HG03045 (cell line): ENCODE data around the gene ENAM.
A peak's percentile ranks its signal among the peaks of the same experiment; 100 is the strongest.

ENCODE experiments used
- ATAC-seq: cut with Tn5 transposase; IDR thresholded peaks from one replicate; pipeline ENCODE4 v1.9.1; 2021; ENCODE audit warnings: mild to moderate bottlenecking, moderate library complexity; ENCODE audit not compliant: unreplicated experiment

The ENAM gene, protein sequence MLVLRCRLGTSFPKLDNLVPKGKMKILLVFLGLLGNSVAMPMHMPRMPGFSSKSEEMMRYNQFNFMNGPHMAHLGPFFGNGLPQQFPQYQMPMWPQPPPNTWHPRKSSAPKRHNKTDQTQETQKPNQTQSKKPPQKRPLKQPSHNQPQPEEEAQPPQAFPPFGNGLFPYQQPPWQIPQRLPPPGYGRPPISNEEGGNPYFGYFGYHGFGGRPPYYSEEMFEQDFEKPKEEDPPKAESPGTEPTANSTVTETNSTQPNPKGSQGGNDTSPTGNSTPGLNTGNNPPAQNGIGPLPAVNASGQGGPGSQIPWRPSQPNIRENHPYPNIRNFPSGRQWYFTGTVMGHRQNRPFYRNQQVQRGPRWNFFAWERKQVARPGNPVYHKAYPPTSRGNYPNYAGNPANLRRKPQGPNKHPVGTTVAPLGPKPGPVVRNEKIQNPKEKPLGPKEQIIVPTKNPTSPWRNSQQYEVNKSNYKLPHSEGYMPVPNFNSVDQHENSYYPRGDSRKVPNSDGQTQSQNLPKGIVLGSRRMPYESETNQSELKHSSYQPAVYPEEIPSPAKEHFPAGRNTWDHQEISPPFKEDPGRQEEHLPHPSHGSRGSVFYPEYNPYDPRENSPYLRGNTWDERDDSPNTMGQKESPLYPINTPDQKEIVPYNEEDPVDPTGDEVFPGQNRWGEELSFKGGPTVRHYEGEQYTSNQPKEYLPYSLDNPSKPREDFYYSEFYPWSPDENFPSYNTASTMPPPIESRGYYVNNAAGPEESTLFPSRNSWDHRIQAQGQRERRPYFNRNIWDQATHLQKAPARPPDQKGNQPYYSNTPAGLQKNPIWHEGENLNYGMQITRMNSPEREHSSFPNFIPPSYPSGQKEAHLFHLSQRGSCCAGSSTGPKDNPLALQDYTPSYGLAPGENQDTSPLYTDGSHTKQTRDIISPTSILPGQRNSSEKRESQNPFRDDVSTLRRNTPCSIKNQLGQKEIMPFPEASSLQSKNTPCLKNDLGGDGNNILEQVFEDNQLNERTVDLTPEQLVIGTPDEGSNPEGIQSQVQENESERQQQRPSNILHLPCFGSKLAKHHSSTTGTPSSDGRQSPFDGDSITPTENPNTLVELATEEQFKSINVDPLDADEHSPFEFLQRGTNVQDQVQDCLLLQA

DNA sequence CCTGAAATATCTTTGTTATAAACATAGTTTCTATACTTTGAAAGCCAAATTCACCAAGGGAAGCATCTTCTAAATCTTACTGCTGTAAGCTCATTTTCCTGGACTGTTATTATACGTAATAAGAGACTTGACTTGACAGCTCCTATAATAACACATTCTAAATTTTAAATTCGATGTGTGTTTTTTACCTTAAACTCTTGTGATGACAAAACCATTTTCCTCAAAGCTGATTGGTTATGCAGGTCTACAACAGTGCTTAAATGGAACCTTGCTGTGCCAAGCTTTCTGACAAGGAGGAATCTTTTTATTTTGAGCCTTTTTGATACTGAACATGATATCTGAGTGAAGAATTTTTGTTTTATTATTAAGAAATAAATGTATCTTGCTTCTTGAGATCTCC is at the start of gene ENAM:
Gene ENAM, plus strand, starts transcription at position 301 of the 400 bp plus-strand sequence. CDS start 757 bp downstream, outside the sequence.
- no peak for ATAC-seq

DNA sequence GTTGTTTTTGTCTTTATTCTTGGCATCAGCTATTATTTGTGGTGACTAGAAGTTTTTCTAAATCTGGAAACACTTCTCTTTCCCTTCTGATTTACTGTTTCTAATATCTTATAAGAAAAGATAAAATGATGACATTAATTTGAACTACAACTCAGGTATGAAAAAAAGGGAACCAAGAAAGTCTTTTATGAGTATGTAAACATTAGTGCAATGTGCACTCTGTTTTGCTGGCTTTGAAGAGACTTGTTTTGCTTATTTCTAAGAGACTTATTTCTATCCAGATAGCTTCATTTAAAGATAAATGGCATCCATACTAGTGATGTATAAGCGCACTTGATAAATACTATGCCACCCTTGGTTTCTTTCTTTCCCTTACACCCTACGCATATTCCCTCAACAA is 46.6 kb upstream of the ENAM start:
- no peak for ATAC-seq

DNA sequence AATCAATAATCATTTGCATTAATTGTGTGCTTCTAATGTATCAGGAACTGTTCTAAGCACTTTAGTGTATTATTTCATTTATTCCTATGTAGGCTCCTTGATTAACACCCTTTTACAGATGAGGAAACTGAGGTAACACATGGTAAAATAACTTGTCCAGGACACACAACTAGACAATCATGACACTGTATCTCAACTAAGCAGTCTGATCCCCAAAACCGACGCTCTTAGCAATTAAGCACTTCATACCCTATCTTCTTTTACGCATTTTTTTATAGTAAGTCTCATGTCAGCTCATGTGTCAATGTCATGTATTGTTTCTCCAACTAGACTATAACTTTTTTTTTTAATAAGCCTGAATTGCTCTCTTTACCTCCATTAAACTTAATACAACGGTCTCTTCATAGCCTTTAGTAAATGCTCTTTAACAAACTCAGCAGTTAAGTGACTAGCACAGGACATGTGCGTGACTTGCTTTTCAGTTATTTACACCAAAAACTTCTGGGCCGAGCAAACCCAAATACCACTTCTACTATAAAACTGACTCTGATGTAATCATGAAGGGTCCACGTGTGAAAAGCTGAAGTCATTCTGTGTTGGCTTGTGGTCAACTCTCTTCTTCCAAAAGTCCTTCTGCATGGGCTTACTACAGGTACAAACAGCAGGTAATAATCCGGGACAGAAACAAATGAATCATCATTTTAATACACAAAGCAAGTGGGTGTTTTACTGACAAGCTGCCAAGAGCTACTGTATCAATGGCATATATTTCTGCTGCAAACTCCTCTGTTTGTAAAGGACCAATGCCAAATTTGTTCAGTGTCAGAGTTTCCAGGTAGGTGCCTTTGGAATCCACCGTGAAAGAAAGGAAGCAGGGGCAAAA is 44.4 kb upstream of the ENAM start:
- ATAC-seq, result no peak

DNA sequence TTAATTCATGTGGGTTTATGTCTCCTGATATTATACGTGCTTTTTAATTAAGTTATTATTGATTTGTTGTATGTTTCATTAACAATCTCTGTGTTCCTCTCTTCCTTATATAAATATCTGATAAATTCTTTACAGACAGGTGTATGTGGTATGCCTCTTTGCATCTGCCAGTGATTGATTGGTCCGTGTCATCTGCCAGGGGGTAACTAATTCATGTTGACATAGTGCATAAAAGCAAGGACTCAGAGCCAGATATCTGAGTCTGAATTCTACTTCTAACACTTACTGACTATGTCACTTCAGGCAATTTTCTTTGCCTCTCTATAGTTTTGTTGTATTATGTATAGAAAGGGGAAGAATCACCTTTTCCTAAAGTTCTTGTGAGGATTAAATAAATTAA is 41.7 kb upstream of the ENAM start:
- no peak for ATAC-seq

DNA sequence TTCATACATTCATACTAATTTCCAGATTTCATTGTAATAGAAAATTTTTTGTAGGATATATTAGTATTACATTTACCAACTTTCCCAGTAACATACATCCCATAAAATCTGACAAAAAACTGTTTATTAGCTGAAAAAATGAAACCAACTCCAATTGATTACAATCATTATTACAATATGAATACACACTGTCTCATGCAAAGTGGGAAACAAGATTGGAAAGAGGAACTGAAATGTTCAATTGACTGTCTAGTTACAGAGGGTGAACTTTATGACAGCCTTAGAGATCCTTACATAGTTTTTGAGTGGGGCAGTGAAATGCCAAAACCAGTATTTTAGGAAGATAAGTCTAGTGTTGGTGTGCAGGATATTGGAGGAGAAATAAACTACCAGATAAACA is 38.8 kb upstream of the ENAM start:
- ATAC-seq, result peak; percentile 92

DNA sequence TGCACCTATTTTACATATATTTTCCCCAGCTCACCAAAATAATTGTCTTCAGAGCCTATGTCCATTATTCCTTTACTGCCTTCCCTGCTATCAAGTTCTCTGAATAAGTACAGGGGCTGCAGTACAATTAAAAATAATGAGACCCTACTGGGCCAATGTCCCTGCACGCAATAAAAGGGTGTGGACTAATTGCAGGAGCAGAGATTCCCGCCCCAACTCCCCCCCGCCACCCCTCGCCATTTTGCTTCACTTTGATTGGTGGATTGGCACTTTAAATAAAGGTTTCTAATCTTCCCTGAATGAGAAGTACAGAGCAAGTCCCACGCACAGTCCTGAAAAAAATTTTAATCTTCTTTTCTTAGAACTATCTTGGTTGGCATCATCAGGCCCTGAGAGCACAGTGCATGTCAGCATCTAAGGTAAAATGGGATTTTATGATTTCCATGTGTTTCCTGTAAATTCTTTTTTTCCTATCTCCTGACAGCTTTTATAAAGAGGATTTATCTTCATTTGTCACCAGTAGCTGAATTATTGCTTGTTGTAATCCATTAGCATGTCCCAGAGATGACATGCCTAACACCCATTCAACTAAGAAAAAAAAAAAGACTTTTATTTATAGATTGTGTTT is 36.5 kb upstream of the ENAM start, which contains the start of gene AMBN:
Gene AMBN, plus strand, starts transcription at position 302 of the 628 bp plus-strand sequence. Its CDS starts 103 bp downstream, at position 405.
- ATAC-seq, result no peak

DNA sequence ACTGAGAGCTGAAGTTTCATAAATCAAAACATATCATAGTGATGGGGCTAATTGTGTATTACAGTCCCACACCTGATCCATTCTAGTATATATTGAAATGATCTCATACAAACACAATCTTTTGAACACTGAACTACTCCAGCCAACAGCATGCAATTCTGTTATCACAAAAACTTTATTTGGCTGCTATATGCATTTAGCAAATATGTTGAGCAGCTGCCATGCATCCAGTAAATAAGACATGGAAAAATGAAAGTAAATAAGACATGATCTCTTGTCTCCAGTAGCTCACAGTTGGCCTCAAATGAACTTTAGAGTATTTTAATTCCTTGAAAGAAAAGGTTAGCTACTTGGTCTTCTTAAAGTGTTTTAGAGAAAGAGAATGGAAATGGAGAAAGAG is 34.3 kb upstream of the ENAM start:
- ATAC-seq, result no peak

DNA sequence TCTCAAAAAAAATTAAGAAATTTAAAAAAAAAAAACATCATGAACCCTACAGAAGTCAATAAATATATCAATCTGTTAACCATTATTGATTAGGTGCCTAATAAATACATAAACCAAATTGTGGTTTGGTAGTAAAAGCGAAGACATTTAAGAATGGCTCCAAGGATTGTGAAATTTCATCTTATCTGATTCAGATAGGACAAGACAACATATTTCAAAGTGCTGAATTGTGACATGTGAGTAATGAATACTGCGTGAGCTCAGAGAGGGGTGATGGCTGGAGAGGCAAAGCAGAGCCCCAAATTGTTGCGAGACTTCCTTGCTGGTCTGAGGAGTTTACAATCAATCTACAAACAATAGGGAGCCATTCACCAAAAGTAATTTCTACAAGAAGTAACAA is 28.2 kb upstream of the ENAM start:
- ATAC-seq, result no peak

DNA sequence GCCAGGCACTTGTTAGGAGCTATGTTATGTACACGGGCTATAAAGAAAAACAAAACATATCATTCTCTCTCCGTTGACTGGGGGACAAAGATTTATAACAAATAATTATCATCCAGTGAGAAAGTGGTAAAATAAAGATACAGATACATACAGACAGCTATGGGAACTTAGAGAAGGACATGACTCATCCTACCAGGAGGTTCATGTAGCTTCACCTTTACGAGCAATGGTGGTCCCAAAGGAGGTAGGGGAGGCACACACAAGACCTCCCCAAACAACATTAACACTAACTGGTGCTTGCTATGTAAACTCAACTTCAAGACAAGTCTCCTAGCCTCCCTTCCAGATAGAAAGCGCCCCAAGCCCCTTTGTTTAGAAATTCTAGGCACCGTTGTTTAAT is 27.6 kb upstream of the ENAM start:
- ATAC-seq, result no peak

DNA sequence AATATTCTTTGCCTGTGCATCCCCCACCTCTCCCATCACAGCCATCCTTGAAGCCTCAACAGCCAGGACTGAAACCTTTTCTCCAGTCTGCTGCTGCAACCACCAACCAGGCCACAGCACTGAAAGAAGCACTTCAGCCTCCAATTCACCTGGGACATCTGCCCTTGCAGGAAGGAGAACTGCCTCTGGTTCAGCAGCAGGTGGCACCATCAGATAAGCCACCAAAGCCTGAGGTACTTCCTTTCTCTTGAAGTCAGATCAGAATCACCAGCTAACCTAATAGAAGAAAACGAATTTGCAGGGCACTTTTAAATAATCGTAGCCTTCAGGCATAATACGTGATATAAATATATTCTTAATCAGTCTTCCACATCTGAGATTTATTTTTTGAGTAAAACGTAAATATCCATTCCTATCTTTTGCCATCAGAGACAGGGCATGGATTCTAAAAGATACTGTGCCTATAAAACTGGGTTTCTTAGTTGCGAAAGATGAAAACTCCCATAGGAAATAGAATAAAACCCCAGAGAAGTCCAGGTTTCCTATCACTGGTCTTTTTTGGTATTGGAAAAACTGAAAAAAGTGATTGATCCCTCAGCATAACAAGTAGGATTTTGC is 27.0 kb upstream of the ENAM start:
- peak; percentile 95 for ATAC-seq

DNA sequence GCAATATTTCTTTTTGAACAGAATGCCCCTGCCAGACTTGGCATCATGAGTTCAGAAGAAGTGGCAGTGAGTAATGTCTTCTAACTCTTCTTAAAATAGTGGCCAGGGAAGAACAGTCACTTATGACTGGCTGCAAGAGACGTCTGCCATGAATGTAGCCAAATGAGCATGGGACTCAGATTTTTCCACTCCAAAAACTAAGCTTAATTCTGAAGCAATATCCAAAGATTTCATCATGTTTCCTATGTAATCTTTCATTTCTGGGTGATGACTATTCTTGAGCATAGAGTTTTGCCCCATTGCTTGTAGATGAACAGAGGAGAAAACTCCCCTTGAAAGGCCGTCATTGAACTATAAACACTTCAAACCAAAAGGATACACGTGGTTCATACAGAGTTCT is 24.7 kb upstream of the ENAM start:
- no peak for ATAC-seq

DNA sequence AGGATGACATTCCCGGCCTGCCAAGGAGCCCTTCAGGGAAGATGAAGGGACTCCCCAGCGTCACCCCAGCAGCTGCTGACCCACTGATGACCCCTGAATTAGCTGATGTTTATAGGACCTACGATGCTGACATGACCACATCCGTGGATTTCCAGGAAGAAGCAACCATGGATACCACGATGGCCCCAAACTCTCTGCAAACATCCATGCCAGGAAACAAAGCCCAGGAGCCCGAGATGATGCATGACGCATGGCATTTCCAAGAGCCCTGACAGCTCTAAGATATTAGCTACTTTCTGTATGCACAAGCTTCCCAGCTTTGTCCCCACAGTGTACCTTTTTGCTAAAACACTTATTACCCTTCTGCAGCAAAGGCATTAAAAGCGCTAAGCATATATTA is 22.1 kb upstream of the ENAM start:
- no peak for ATAC-seq

DNA sequence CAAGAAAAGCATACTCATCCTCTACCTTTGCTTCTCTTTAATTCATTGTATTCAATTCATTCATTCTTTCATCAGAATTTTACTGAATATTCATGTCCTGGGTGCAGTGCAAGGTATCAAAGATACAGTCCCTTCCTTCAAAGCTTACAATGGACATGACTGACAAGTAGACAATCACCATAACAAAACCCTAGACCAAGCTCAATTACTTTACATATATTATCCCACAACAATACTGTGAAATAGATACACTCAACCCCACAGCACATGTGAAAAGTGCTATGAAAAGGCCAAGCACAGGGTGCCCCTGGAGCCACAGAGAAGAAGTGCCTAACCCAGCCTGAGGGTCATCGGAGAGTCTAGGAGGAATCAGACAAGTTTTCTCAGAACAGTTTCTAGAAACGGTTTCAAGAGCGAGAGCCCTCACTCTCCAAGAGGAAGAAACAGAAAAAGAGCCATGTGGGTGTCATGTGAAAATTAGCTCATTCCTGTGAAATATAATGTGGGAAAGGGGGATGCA is 21.1 kb upstream of the ENAM start:
- no peak for ATAC-seq

DNA sequence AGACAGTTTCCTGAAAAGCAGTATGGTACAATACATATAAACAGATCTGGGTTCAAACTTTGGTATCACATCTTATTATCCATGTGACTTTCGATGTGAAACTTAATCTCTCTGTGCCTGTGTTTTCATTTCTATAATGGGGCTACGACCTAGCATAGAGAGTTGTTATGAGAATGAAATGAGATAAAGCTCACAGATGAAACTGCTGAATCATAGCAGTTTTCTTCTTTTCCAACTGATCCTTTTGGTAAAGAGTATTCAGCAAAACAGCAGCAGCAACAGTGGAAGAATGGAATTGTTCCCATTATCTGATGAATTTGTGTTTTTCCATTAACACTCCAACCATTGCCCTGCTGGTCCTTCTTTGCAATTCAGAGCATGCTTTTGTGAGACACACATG is 20.2 kb upstream of the ENAM start:
- ATAC-seq, result no peak

DNA sequence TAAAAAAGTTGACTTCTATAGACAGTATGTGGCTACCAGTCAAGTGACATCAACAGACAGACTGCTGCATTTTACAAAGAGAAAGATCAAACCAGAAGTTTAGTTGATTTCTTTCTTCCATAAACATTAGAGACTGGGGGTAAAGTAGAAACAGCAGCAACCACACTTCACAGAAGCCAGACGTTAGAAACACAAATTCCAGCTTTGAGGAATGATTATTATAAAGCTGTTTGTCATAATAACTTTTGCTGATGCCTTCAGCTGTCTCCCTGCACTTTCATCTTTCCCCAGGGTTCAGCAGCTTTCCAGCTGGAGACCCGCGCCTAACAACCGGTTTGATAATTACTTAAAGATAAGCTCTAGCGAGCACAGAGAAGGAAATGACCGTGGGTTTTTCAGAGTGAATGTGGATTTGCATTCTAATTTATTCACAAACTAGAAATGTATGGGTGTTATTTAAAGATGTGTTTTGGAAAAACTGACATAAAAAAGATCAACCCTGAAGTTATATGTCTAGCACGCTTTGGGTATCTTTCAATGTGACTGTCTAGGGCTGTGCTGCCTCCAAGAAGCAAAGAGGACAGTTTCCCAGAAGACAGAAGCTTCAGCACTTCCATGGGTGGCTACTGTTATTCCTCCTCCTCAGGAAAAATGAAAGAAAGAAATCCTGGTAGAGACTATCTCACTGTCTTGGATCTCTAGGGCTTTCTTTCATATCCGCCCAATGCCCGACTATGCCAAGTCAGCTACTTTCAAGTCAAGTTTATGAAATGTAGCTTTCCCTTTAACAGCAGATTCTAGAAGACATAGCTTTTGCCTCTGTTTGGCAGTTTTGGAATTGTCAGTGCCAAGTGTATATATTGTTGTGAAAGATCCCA is 15.0 kb upstream of the ENAM start:
- ATAC-seq, result peak; percentile 52

DNA sequence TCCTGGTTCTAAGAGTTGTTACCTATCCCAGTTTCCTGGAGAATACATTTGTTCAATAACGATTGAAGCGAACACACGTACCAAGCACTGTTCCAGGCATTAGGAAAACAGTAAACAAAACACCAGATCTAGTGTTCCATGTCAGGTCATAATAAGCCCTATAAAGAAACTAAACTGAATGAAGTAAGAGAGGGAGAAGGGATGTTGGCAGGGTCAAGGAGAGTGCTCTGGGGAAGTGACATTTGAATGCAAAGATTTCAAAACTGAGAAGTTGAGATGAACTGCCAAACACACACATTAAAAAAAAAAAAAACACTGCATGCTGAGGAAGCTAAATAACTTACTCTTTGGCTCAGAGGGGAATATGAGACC is 14.4 kb upstream of the ENAM start:
- no peak for ATAC-seq

DNA sequence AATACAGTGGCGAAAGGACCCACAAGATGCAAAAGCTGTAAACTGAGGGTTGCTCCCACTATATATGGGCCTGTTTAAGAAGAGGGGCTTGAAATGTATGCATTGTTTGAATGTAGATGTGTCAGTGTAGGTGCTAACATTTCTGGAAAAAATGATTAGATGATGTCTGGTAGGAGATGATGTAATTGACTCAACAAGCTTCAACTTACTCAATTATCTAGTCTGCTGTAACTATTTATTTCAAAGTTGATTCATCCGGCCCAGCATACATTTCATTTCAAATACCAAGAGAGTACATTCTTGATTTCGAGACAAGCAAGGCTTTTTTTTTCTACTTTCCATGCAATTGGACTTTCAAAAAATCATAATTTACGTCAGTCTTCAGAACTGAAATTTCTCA is 9.3 kb upstream of the ENAM start:
- no peak for ATAC-seq

DNA sequence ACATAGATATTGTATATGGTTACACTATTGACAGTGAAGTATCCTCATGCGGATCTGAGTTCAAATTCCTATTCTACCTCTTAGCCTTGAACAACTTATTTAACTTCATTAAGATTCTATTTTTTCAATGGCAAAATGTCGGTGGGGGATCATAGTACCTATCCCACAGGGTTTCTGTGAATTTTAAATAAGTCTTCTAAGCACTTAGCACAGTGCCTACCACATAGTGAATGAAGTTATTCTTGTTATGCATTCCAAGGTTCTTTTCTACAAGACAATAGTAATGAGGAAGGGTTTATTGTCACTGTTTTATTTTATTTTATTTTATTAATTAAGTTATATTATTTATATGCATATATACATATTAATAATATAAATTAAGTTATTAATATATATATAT is 8.8 kb upstream of the ENAM start:
- no peak for ATAC-seq
